ENCODE data around the gene CNGB1.

DNA sequence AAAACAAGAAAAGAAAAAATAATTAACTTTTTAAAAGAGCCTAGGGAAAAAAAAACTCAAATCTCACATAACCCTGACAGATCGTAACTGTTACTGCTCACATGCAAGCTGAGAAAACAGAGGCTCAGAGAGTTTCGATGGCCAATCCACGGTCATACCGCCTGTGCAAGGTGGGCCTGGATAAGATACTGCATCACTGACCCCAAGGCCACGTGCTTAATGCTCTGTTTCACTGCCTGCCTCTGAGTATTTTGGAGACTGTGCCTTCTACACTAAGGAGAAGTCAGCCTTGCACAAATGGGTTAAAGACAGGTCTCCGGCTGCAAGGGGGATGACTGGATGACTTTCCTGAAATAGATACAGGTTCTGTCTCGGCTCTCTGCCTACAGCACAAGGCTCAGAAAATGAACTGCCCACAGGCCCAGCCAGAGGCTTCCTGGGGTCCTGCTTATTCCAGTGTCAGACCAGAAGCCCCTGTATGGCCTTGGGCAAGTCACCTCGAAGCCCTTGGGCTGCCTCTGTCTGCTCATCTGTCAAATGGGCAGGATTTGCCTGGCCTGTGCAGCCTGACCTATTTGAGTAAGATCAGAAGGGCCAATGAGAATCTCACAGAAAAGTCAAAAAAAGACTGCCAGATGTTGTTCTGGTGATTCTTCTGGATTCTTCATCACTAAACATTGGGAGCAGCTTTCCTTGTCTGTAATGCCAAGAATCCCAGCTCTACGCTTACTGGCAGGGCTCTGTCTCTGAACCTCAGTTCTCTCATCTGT is 25.8 kb downstream of the CNGB1 start:
- no peak for TF ChIP-seq POLR2A (IDR thresholded peaks at IDR 0.05)
- TF ChIP-seq, protein P1, sequence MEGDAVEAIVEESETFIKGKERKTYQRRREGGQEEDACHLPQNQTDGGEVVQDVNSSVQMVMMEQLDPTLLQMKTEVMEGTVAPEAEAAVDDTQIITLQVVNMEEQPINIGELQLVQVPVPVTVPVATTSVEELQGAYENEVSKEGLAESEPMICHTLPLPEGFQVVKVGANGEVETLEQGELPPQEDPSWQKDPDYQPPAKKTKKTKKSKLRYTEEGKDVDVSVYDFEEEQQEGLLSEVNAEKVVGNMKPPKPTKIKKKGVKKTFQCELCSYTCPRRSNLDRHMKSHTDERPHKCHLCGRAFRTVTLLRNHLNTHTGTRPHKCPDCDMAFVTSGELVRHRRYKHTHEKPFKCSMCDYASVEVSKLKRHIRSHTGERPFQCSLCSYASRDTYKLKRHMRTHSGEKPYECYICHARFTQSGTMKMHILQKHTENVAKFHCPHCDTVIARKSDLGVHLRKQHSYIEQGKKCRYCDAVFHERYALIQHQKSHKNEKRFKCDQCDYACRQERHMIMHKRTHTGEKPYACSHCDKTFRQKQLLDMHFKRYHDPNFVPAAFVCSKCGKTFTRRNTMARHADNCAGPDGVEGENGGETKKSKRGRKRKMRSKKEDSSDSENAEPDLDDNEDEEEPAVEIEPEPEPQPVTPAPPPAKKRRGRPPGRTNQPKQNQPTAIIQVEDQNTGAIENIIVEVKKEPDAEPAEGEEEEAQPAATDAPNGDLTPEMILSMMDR (IDR thresholded peaks at IDR 0.05), result no peak
- no peak for TF ChIP-seq POLR2AphosphoS5 (IDR thresholded peaks at IDR 0.05)

All from prostate gland (tissue), 2 donors.